ENCODE results near the gene GPS1.
A peak's percentile ranks its signal among the peaks of the same experiment; 100 is the strongest.

The GPS1 gene

GRCh38 chr17:82089723-82090548, 38.2 kb downstream of the GPS1 start:
- no peak for DNase-seq (ENCODE audit: low read depth, low spot score)

- DNase-seq (ENCODE audit: low read depth, low spot score): no peak
These were observed 39.0 kb downstream of the GPS1 start for GRCh38 chr17:82090549-82091263.

GRCh38 chr17:82091264-82092066, 39.8 kb downstream of the GPS1 start:
- DNase-seq (ENCODE audit: low read depth, low spot score): no peak

- DNase-seq (ENCODE audit: low read depth, low spot score): no peak
These were observed 40.4 kb downstream of the GPS1 start for GRCh38 chr17:82092094-82092586.

GRCh38 chr17:82092628-82092994, 40.9 kb downstream of the GPS1 start:
- DNase-seq (ENCODE audit: low read depth, low spot score): no peak

GRCh38 chr17:82092995-82093751, 41.5 kb downstream of the GPS1 start:
- DNase-seq (ENCODE audit: low read depth, low spot score): no peak

GRCh38 chr17:82094931-82095776, 43.5 kb downstream of the GPS1 start:
- no peak for DNase-seq (ENCODE audit: low read depth, low spot score)

- peak; percentile 37 for DNase-seq (ENCODE audit: low read depth, low spot score)
These were observed 44.3 kb downstream of the GPS1 start for GRCh38 chr17:82095777-82096708.

- DNase-seq (ENCODE audit: low read depth, low spot score): no peak
These were observed 45.0 kb downstream of the GPS1 start for GRCh38 chr17:82096709-82097183.

GRCh38 chr17:82097184-82097918, 45.7 kb downstream of the GPS1 start:
- peak; percentile 58 for DNase-seq (ENCODE audit: low read depth, low spot score)

GRCh38 chr17:82097919-82098168, 46.1 kb downstream of the GPS1 start:
- no peak for DNase-seq (ENCODE audit: low read depth, low spot score)

- peak; percentile 96 for DNase-seq (ENCODE audit: low read depth, low spot score)
These were observed 46.7 kb downstream of the GPS1 start, which contains the start of gene FASN for GRCh38 chr17:82098169-82098938. TSS of gene FASN (minus strand) at chr17:82098236. CDS start at chr17:82096445, 1,791 bp downstream.

GRCh38 chr17:82098939-82099763, 47.5 kb downstream of the GPS1 start:
- peak; percentile 60 for DNase-seq (ENCODE audit: low read depth, low spot score)

GRCh38 chr17:82100502-82101298, 49.0 kb downstream of the GPS1 start:
- no peak for DNase-seq (ENCODE audit: low read depth, low spot score)

- peak; percentile 49 for DNase-seq (ENCODE audit: low read depth, low spot score)
These were observed 49.6 kb downstream of the GPS1 start for GRCh38 chr17:82101301-82101715.
